ENCODE measurements around the gene MSH6. TPM values are rescaled to one million over a fixed set of nuclear protein-coding genes. Genes with fewer than 3 reads are reported as not detected.

The MSH6 gene
- total and polyA plus RNA-seq, 2 of the 8 experiments (the other 6 are each of a cell fraction or from before 2014, with no cell fraction given), result 45.8 to 301 TPM

DNA sequence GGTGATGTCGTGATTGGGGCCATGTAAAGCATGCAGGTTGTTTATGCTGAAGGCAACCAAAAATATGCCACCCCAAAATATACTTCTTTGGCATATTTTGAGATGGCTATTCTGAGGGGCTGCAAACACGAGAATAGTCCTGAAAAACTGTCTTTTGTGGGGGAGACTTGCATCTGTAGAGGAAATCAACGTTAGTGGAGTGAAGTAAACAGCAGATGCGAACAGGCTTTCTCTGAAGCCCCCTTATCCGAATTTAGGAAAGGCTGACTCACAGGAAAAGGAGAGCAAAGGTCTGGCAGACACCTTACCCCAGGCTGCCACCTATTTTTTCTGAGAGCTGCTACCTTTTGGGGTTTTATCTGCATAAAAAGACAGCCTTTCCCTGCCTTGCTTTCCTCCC lies 44.6 kb upstream of the MSH6 start:
- Histone ChIP-seq H2BK5ac (ENCODE audit: low read depth, low read length) (no peak overlapping the region), H3K27ac (ENCODE audit: low read depth, low read length) (no peak overlapping the region), H2AFZ (ENCODE audit: low read length) (no peak overlapping the region), H3K4ac (replicated peaks; ENCODE audit: insufficient read length, low read depth, low read length) (no peak overlapping the region), H3K23ac (ENCODE audit: insufficient read length) (no peak overlapping the region), H3K9ac (replicated peaks in 1 of 4; ENCODE audit: extremely low read depth in 1 of 4, low read depth in 3 of 4, low read length in 3 of 4) (no peak overlapping the region), H4K5ac (ENCODE audit: insufficient read length, low read depth, low read length) (no peak overlapping the region), H3K27me3 (replicated peaks in 1 of 4; ENCODE audit: control insufficient read depth in 3 of 4, extremely low read depth in 1 of 4, insufficient read depth in 3 of 4, low read length in 3 of 4) (no peaks in the 10 kb centered on the region), H4K8ac (ENCODE audit: extremely low read depth, insufficient read depth, low read length) (no peak overlapping the region), H4K20me1 (replicated peaks in 1 of 2; ENCODE audit: control insufficient read depth in 1 of 2, insufficient read depth in 2 of 2, low read length in 2 of 2) (no peaks in the 10 kb centered on the region), H3K23me2 (ENCODE audit: low read depth, low read length) (no peaks in the 10 kb centered on the region), H3K18ac (ENCODE audit: extremely low read depth, low read length) (no peak overlapping the region; the same call in 1 of the 2 replicates), H3K56ac (replicated peaks; ENCODE audit: insufficient read length, low read depth, low read length) (no peak overlapping the region), H2BK12ac (ENCODE audit: low read depth, low read length) (no peak overlapping the region), H3K4me1 (replicated peaks in 1 of 4; ENCODE audit: control insufficient read depth in 3 of 4, insufficient read depth in 4 of 4, low read length in 3 of 4) (peaks cover 0 to 9% (median 2%) of the 10 kb centered on the region in 4 experiments; a peak in 3 of 7 replicates), H2BK20ac (ENCODE audit: low read length) (no peak overlapping the region), H3K4me2 (ENCODE audit: insufficient read depth in 1 of 2, low read depth in 2 of 2, low read length in 2 of 2) (no peak overlapping the region), H2BK120ac (replicated peaks; ENCODE audit: low read depth, low read length) (no peak overlapping the region), H3K36me3 (ENCODE audit: control insufficient read depth in 2 of 4, insufficient read depth in 4 of 4, low read length in 3 of 4) (no peaks in the 10 kb centered on the region), H4K91ac (replicated peaks; ENCODE audit: insufficient read length, low read length) (no peak overlapping the region), H3K79me1 (ENCODE audit: low read depth, low read length) (no peaks in the 10 kb centered on the region), H3K9me3 (ENCODE audit: insufficient read depth in 2 of 2, low read depth in 1 of 2, low read length in 1 of 2) (no peaks in the 10 kb centered on the region), H3K14ac (ENCODE audit: insufficient read length) (no peak overlapping the region), H2BK15ac (ENCODE audit: low read length) (no peak overlapping the region), H3K4me3 (ENCODE audit: extremely low read depth in 1 of 4, insufficient read depth in 2 of 4, low read depth in 3 of 4, low read length in 4 of 4) (no peak overlapping the region), H3K79me2 (ENCODE audit: control insufficient read depth in 1 of 2, insufficient read depth in 2 of 2, low read length in 2 of 2) (no peaks in the 10 kb centered on the region), H2AK5ac (ENCODE audit: low read depth, low read length) (no peak overlapping the region)
- FAIRE-seq, result no peak
- DNase-seq (ENCODE audit: low read depth in 1 of 2, low spot score in 2 of 2), result no peak
- 79% methylated on average over 5 of the region's 5 CpGs; no CpG with 5 or more reads in 1 of the 2 experiments for WGBS, 2 experiments (ENCODE audit: extremely low coverage in 1 of 2, insufficient coverage in 1 of 2, insufficient read length in 1 of 2, insufficient replicate concordance in 2 of 2, low coverage in 1 of 2, low lambda C conversion rate in 2 of 2, missing lambda C conversion rate in 1 of 2)
- ChIA-PET CTCF (ENCODE audit: partially characterized antibody) (interaction anchor here (0.6 to 1.2 kb wide), 3 partner anchors 31 to 301 kb away, joined by 3 to 4 read pairs (median 3); no protein-coding TSS in a partner anchor), POLR2A (ENCODE audit: partially characterized antibody) (no interaction called here)
- TF ChIP-seq KDM1A (IDR thresholded peaks at IDR 0.05; ENCODE audit: borderline replicate concordance, low read length), result no peak
- no peak for TF ChIP-seq TAF7 (optimal IDR thresholded peaks at IDR 0.05; ENCODE audit: borderline replicate concordance, low read depth, low read length)
- TF ChIP-seq JUN (IDR thresholded peaks at IDR 0.05; ENCODE audit: low read depth, low read length), result no peak
- TF ChIP-seq BACH1 (IDR thresholded peaks at IDR 0.05; ENCODE audit: low read length), result no peak
- TF ChIP-seq, protein P1, sequence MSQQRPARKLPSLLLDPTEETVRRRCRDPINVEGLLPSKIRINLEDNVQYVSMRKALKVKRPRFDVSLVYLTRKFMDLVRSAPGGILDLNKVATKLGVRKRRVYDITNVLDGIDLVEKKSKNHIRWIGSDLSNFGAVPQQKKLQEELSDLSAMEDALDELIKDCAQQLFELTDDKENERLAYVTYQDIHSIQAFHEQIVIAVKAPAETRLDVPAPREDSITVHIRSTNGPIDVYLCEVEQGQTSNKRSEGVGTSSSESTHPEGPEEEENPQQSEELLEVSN (IDR thresholded peaks at IDR 0.05), result no peak
- no peak for TF ChIP-seq RAD21 (IDR thresholded peaks at IDR 0.05 in 1 of 2, conservative IDR thresholded peaks at IDR 0.05 in 1 of 2; ENCODE audit: low read depth in 2 of 2, low read length in 2 of 2)

Data from H1 (cell line).